H9 (cell line): Measurements from ENCODE around the gene SDK2. TPM values are rescaled to one million over a fixed set of nuclear protein-coding genes. Genes with fewer than 3 reads are reported as not detected.

Source experiments
- DNase-seq: peaks from one replicate; pipeline ENCODE4 v3.0.0-alpha.2; 2017
- H2AFZ ChIP-seq: one replicate; pipeline ENCODE4 v1.6.1; 2013; ENCODE audit warnings: mild to moderate bottlenecking, low read length, control low read depth, moderate library complexity
- H2AK5ac ChIP-seq: 2 replicates; pipeline ENCODE4 v1.6.1; 2013; ENCODE audit warnings: low read length, control low read depth, mixed read lengths; ENCODE audit not compliant: insufficient read length
- H2BK120ac ChIP-seq: one replicate; pipeline ENCODE4 v1.6.1; 2013; ENCODE audit warnings: low read depth, mild to moderate bottlenecking, low read length, control low read depth, inconsistent platforms; ENCODE audit not compliant: poor library complexity, severe bottlenecking
- H2BK12ac ChIP-seq: 2 replicates; pipeline ENCODE4 v1.6.1; 2013; ENCODE audit warnings: low read length, control low read depth, mixed read lengths, low read depth; ENCODE audit not compliant: insufficient read length
- H2BK15ac ChIP-seq: 2 replicates; pipeline ENCODE4 v1.6.1; 2013; ENCODE audit warnings: low read depth, low read length, control low read depth
- H2BK20ac ChIP-seq: one replicate; pipeline ENCODE4 v1.6.1; 2013; ENCODE audit warnings: low read depth, mild to moderate bottlenecking, low read length, control low read depth, inconsistent platforms; ENCODE audit not compliant: poor library complexity, severe bottlenecking
- H2BK5ac ChIP-seq: 2 replicates; pipeline ENCODE4 v1.6.1; 2013; ENCODE audit warnings: low read length, control low read depth, mixed read lengths; ENCODE audit not compliant: insufficient read length
- H3K14ac ChIP-seq: 2 replicates; pipeline ENCODE4 v1.6.1; 2013; ENCODE audit warnings: low read length, control low read depth; ENCODE audit not compliant: insufficient read depth
- H3K18ac ChIP-seq: 2 replicates; pipeline ENCODE4 v1.6.1; 2013; ENCODE audit warnings: low read depth, mild to moderate bottlenecking, mixed read lengths, low read length, control low read depth; ENCODE audit not compliant: insufficient read length
- H3K23ac ChIP-seq: 2 replicates; pipeline ENCODE4 v1.6.1; 2013; ENCODE audit warnings: low read length, control low read depth, mixed read lengths, low read depth; ENCODE audit not compliant: insufficient read length
- H3K23me2 ChIP-seq: 2 replicates; pipeline ENCODE4 v1.6.1; 2013; ENCODE audit warnings: low read depth, mild to moderate bottlenecking, mixed read lengths, low read length, control low read depth; ENCODE audit not compliant: insufficient read length, poor library complexity, severe bottlenecking
- H3K27ac ChIP-seq: 2 replicates; pipeline ENCODE4 v1.5.1; 2013; ENCODE audit warnings: low read length, control low read depth, mixed read lengths, low read depth; ENCODE audit not compliant: insufficient read length
- H3K27me3 ChIP-seq: 2 replicates; pipeline ENCODE4 v1.6.1; 2013; ENCODE audit warnings: low read length, control low read depth, inconsistent platforms; ENCODE audit not compliant: insufficient read depth
- H3K4ac ChIP-seq: 2 replicates; pipeline ENCODE4 v1.6.1; 2013; ENCODE audit warnings: low read depth, mild to moderate bottlenecking, control low read depth, inconsistent platforms, low read length, moderate library complexity
- H3K4me1 ChIP-seq: 2 replicates; pipeline ENCODE4 v1.6.1; 2013; ENCODE audit warnings: low read length, control low read depth, inconsistent platforms; ENCODE audit not compliant: insufficient read depth
- H3K4me2 ChIP-seq: 2 replicates; pipeline ENCODE4 v1.6.1; 2013; ENCODE audit warnings: low read length, control low read depth, mixed read lengths; ENCODE audit not compliant: insufficient read length, insufficient read depth
- H3K56ac ChIP-seq: 2 replicates; pipeline ENCODE4 v1.6.1; 2013; ENCODE audit warnings: low read depth, mild to moderate bottlenecking, mixed read lengths, low read length, control low read depth; ENCODE audit not compliant: insufficient read length
- H3K79me1 ChIP-seq: 2 replicates; pipeline ENCODE4 v1.6.1; 2013; ENCODE audit warnings: low read depth, mild to moderate bottlenecking, moderate library complexity, low read length, control low read depth, inconsistent platforms; ENCODE audit not compliant: insufficient read depth, poor library complexity, severe bottlenecking
- H3K79me2 ChIP-seq: 2 replicates; pipeline ENCODE4 v1.6.1; 2013; ENCODE audit warnings: low read length, control low read depth, inconsistent platforms; ENCODE audit not compliant: insufficient read depth
- H3K9ac ChIP-seq: 2 replicates; pipeline ENCODE4 v1.6.1; 2013; ENCODE audit warnings: low read length, control low read depth, mixed read lengths; ENCODE audit not compliant: insufficient read length; ENCODE audit errors: extremely low read depth
- H3K9me3 ChIP-seq: one replicate; pipeline ENCODE4 v1.6.1; 2013; ENCODE audit warnings: low read depth, low read length, inconsistent platforms; ENCODE audit not compliant: control insufficient read depth
- H3T11ph ChIP-seq: one replicate; pipeline ENCODE4 v1.6.1; 2013; ENCODE audit warnings: mild to moderate bottlenecking, low read length, control low read depth, inconsistent platforms
- H4K20me1 ChIP-seq: one replicate; pipeline ENCODE4 v1.6.1; 2013; ENCODE audit not compliant: control insufficient read depth, insufficient read length, insufficient read depth
- H4K5ac ChIP-seq: 2 replicates; pipeline ENCODE4 v1.6.1; 2013; ENCODE audit warnings: low read depth, mild to moderate bottlenecking, mixed read lengths, low read length, control low read depth; ENCODE audit not compliant: insufficient read length
- H4K8ac ChIP-seq: replicated peaks from 2 replicates; pipeline ENCODE4 v1.6.1; 2013; ENCODE audit warnings: low read length, control low read depth, mixed read lengths, low read depth; ENCODE audit not compliant: insufficient read length
- H4K91ac ChIP-seq: 2 replicates; pipeline ENCODE4 v1.6.1; 2013; ENCODE audit warnings: low read depth, mild to moderate bottlenecking, moderate library complexity, mixed read lengths, low read length, control low read depth; ENCODE audit not compliant: insufficient read length
- H3K27ac Mint-ChIP-seq, 3 experiments: 2 replicates in 2 of 3; 3 replicates in 1 of 3; pipeline ENCODE4 v1.8.0; 2020 to 2021; ENCODE audit warnings: mixed read lengths in 3 of 3, mild to moderate bottlenecking in 1 of 3, moderate library complexity in 1 of 3
- H3K27me3 Mint-ChIP-seq: 2 replicates; pipeline ENCODE4 v1.8.0; 2021; ENCODE audit warnings: low read depth, mild to moderate bottlenecking, moderate library complexity, mixed read lengths
- H3K36me3 Mint-ChIP-seq, 3 experiments: 2 replicates in 2 of 3; 3 replicates in 1 of 3; pipeline ENCODE4 v1.8.0; 2020 to 2021; ENCODE audit warnings: low read depth in 3 of 3, mixed read lengths in 3 of 3; ENCODE audit not compliant: insufficient read depth in 1 of 3
- H3K4me1 Mint-ChIP-seq, 2 experiments: 2 replicates each; pipeline ENCODE4 v1.8.0; 2020; ENCODE audit warnings: mixed read lengths in 2 of 2
- H3K4me3 Mint-ChIP-seq, 2 experiments: 2 replicates in 1 of 2; 3 replicates in 1 of 2; pipeline ENCODE4 v1.8.0; 2020 to 2021; ENCODE audit warnings: mild to moderate bottlenecking in 2 of 2, mixed read lengths in 2 of 2, moderate library complexity in 1 of 2
- H3K9me3 Mint-ChIP-seq, 2 experiments: 2 replicates in 1 of 2; 3 replicates in 1 of 2; pipeline ENCODE4 v1.8.0; 2020; ENCODE audit warnings: mild to moderate bottlenecking in 2 of 2, mixed read lengths in 2 of 2, moderate library complexity in 1 of 2
- CTCF ChIP-seq: fragments of 200-600 bp; sonication (generic); conservative IDR thresholded peaks from 3 replicates; pipeline ENCODE4 v1.8.0; 2021; ENCODE audit warnings: antibody characterized with exemption, mild to moderate bottlenecking
- WGBS: extraction: QIAGEN DNeasy Blood & Tissue Kit; methylation state at CpG from one replicate; pipeline ENCODE4 v1.1.7; 2013; ENCODE audit warnings: missing lambda C conversion rate, low lambda C conversion rate, mixed read lengths; ENCODE audit not compliant: insufficient read length; ENCODE audit errors: extremely low coverage; 5-methylcytosine and 5-hydroxymethylcytosine counted together
- total RNA-seq: library from RNA; stranded (reverse); gene quantifications from 2 replicates; pipeline ENCODE4 v1.2.1, GENCODE V29; 2021

SDK2 gene
- total RNA-seq, 1 experiment from 2014 or later = 9.1 TPM

- Mint-ChIP-seq H3K4me3 (no peak overlapping the region), H3K9me3 (no peaks in the 10 kb centered on the region), H3K4me1 (no peaks in the 10 kb centered on the region), H3K27me3 (no peaks in the 10 kb centered on the region), H3K27ac (0 out of 7 replicates have a peak overlapping the region, but pooled peaks of 1 of the 3 experiments have one; percentile 44), H3K36me3 (peaks cover 0 to 57% (median 11%) of the 10 kb centered on the region in 3 experiments; a peak in 4 of 7 replicates)
- no CpG with 5 or more reads among the region's 9 CpGs for WGBS
- H4K8ac ChIP-seq = no peak overlapping the region
- no peaks in the 10 kb centered on the region for H3K23me2 ChIP-seq
- no peak overlapping the region for H3K23ac ChIP-seq
- H3K9ac ChIP-seq = no peak overlapping the region
- H2BK15ac ChIP-seq = no peak overlapping the region
- no peak overlapping the region for H3K56ac ChIP-seq
- no peak overlapping the region for H4K5ac ChIP-seq
- no peaks in the 10 kb centered on the region for H3K79me2 ChIP-seq
- no peak overlapping the region for H2AFZ ChIP-seq
- H3K9me3 ChIP-seq = no peaks in the 10 kb centered on the region
- no peak overlapping the region for H4K91ac ChIP-seq
- no peak overlapping the region for H3K27ac ChIP-seq
- no peaks in the 10 kb centered on the region for H3K79me1 ChIP-seq
- H3K4me2 ChIP-seq = no peak overlapping the region
- no peak overlapping the region for H2BK120ac ChIP-seq
- no peak overlapping the region for H3T11ph ChIP-seq
- no peaks in the 10 kb centered on the region for H3K27me3 ChIP-seq
- H2BK20ac ChIP-seq = no peak overlapping the region
- no peak overlapping the region for H3K14ac ChIP-seq
- H2AK5ac ChIP-seq = no peak overlapping the region
- no peak overlapping the region for H2BK12ac ChIP-seq
- no peak overlapping the region for H3K4ac ChIP-seq
- H3K18ac ChIP-seq = no peak overlapping the region
- no peaks in the 10 kb centered on the region for H3K4me1 ChIP-seq
- no peak overlapping the region for H2BK5ac ChIP-seq
- no peak for DNase-seq
- H4K20me1 ChIP-seq = no peaks in the 10 kb centered on the region
- TF ChIP-seq CTCF = no peak
Observed at GRCh38 chr17:73419881-73420280, 224.4 kb downstream of the SDK2 start.
